Heart right ventricle (tissue), 16 donors: ENCODE data around the gene GTF2F2. TPM values are rescaled to one million over a fixed set of nuclear protein-coding genes. Genes with fewer than 3 reads are reported as not detected.
"Not testable (repeated sequence)": the region's sequence is repeated elsewhere in the genome, so short reads cannot be mapped to it uniquely, and the experiment has no call there.

Experiments used
- ATAC-seq, 8 donors: fragments of 200-7000 bp; cut with Tn5 transposase; one replicate each; pipeline ENCODE4 v1.9.1; 2020; ENCODE audit warnings: mild to moderate bottlenecking in 8 of 8, moderate library complexity in 8 of 8, moderate number of reproducible peaks in 1 of 8
- DNase-seq, 2 donors: peaks; one replicate each; pipeline ENCODE4 v3.0.0-alpha.2; 2020
- H3K27ac ChIP-seq, 10 donors: fragments of 200-600 bp; sonication (generic) in 2 of 10; one replicate each; pipeline versions ENCODE4 v1.5.0 to v1.8.0; 2020 to 2022; ENCODE audit warnings: mild to moderate bottlenecking in 3 of 10
- H3K27me3 ChIP-seq, 7 donors: fragments of 200-600 bp; one replicate each; pipeline ENCODE4 v1.8.0; 2021 to 2022; ENCODE audit warnings: mild to moderate bottlenecking in 2 of 7
- H3K36me3 ChIP-seq, 9 donors: fragments of 200-600 bp; sonication (generic) in 1 of 9; one replicate each; pipeline versions ENCODE4 v1.5.0 to v1.8.0; 2020 to 2022; ENCODE audit warnings: mild to moderate bottlenecking in 2 of 9
- H3K4me1 ChIP-seq, 9 donors: fragments of 200-600 bp; sonication (generic) in 1 of 9; one replicate each; pipeline versions ENCODE4 v1.5.0 to v1.8.0; 2020 to 2022; ENCODE audit warnings: mild to moderate bottlenecking in 4 of 9
- H3K4me3 ChIP-seq, 10 donors: fragments of 200-600 bp; sonication (generic) in 2 of 10; one replicate each; pipeline versions ENCODE4 v1.5.0 to v1.8.0; 2020 to 2022; ENCODE audit warnings: mild to moderate bottlenecking in 7 of 10, moderate library complexity in 2 of 10
- H3K9me3 ChIP-seq, 11 donors: fragments of 200-600 bp in 10 of 11; sonication (generic) in 2 of 11; one replicate each; pipeline versions ENCODE4 v1.5.0 to v1.8.0; 2013 to 2022; ENCODE audit warnings: mild to moderate bottlenecking in 2 of 11, control low read depth in 1 of 11, moderate library complexity in 1 of 11
- CTCF ChIP-seq, 9 donors: fragments of 200-600 bp; sonication (generic) in 2 of 9; IDR thresholded peaks; one replicate each; pipeline versions ENCODE4 v1.5.0 to v1.8.0; 2021 to 2022; ENCODE audit warnings: antibody characterized with exemption in 9 of 9, mild to moderate bottlenecking in 5 of 9, moderate library complexity in 1 of 9
- WGBS, 2 donors: extraction: QIAGEN DNeasy Blood & Tissue Kit; methylation state at CpG; one replicate each; pipeline ENCODE4 v1.1.7; 2013; ENCODE audit warnings: inconsistent platforms in 1 of 2; 5-methylcytosine and 5-hydroxymethylcytosine counted together
- intact Hi-C, 10 donors: fragments of 100-400 bp; cut with DNase I; formaldehyde crosslinking; loops; one replicate each; pipeline versions ENCODE4 v1.11.1 to v1.14.2; 2022
- polyA plus RNA-seq, 2 donors: library from polyadenylated mRNA; stranded (reverse); fragments of 200-250 nt; gene quantifications; one replicate each; pipeline ENCODE4 v1.2.3, GENCODE V29; 2013
- total RNA-seq, 10 donors: library from RNA; stranded (reverse); fragmentation: NEBNext Ultra II Directional in 3 of 10; extraction: Animal tissue kit (Norgen Biotek cat#: 25700) in 3 of 10; gene quantifications; one replicate each; pipeline versions ENCODE4 v1.2.1 to v1.2.4, GENCODE V29; 2021 to 2023
- donor health status: Arrhythmogenic right ventricular cardiomyopathy.
- donor health status: ischemic (EF 13 %, LVEDD 7.1; RV severe dilation, severe dysfunction).
- donor health status: healthy with polysubstance abuse.
- donor health status: DM: no; HTN: yes; CAD: no.
- donor health status: DM: no; HTN: no; CAD: no.
- donor health status: ischemic (EF 25% LVEDD 6.9; RV normal size, moderate dysfunction).
- donor health status: ischemic (EF 25% LVEDD 5.7; RV mildly dilated, moderate dysfunction).
- donor health status: healthy.
- donor health status: DM: yes; HTN: yes; CAD: no.
- donor health status: Ischemic cardiomyopathy.
- donor health status: ischemic (EF 35%, LVEDD 5.7; RV mildly dilated, moderate dysfunction).
- donor health status: nonischemic (EF 11% LVEDD 7.7; RV severe dilation, severe dysfunction).
- donor health status: DM: yes; HTN: yes; CAD: no.
- donor health status: PGD.
- donor health status: ischemic (EF 29% LVEDD 5.4; RV normal size, mild dysfunction).
- donor health status: nonischemic (EF 23%, LVEDD 6.1; RV moderate dilation, normal function).

Gene GTF2F2
- total and polyA plus RNA-seq, 12 donors, result 15.8 to 24.9 (median 21.5) TPM

- Histone ChIP-seq H3K4me1 (peaks cover 0 to 10% (median 0%) of the 10 kb centered on the region in 9 donors), H3K27ac (no peak overlapping the region), H3K9me3 (no peaks in the 10 kb centered on the region), H3K36me3 (peaks cover 0 to 19% (median 0%) of the 10 kb centered on the region in 9 donors), H3K4me3 (no peak overlapping the region), H3K27me3 (no peaks in the 10 kb centered on the region)
- no peak for TF ChIP-seq CTCF (IDR thresholded peaks at IDR 0.05)
- 88% methylated on average over 3 of the region's 3 CpGs for WGBS, 2 donors
- ATAC-seq (no peak), DNase-seq (no peak)
- intact Hi-C loops, result no loop called here
These were observed 60.0 kb downstream of the GTF2F2 start for GRCh38 chr13:45180303-45180702.

- Histone ChIP-seq H3K27ac (no peak overlapping the region), H3K4me3 (no peak overlapping the region), H3K36me3 (peaks cover 0 to 19% (median 0%) of the 10 kb centered on the region in 9 donors), H3K27me3 (no peaks in the 10 kb centered on the region), H3K4me1 (peaks cover 0 to 10% (median 0%) of the 10 kb centered on the region in 9 donors), H3K9me3 (no peaks in the 10 kb centered on the region)
- WGBS, 2 donors, result 97 to 98% methylated on average over 7 of the region's 7 CpGs
- no peak for TF ChIP-seq CTCF (IDR thresholded peaks at IDR 0.05)
- intact Hi-C loops, result no loop called here
- ATAC-seq (no peak), DNase-seq (no peak)
These were observed 60.6 kb downstream of the GTF2F2 start for GRCh38 chr13:45180713-45181601.

GRCh38 chr13:45184693-45185092, 64.4 kb downstream of the GTF2F2 start:
- no peak for TF ChIP-seq CTCF (IDR thresholded peaks at IDR 0.05)
- Histone ChIP-seq H3K4me3 (no peak overlapping the region), H3K27me3 (no peaks in the 10 kb centered on the region), H3K9me3 (no peaks in the 10 kb centered on the region), H3K36me3 (peaks cover 0 to 19% (median 0%) of the 10 kb centered on the region in 9 donors), H3K27ac (no peak overlapping the region), H3K4me1 (no peaks in the 10 kb centered on the region)
- intact Hi-C loops, result no loop called here
- 95 to 98% methylated on average over 5 of the region's 5 CpGs for WGBS, 2 donors
- DNase-seq, result no peak
- ATAC-seq, result no peak

- intact Hi-C loops, result no loop called here
- H3K9me3 ChIP-seq, result no peaks in the 10 kb centered on the region
- peaks cover 0 to 19% (median 0%) of the 10 kb centered on the region in 9 donors for H3K36me3 ChIP-seq
- ATAC-seq (no peak), DNase-seq (no peak)
- no peak for TF ChIP-seq CTCF (IDR thresholded peaks at IDR 0.05)
- WGBS, 2 donors, result 96 to 99% methylated on average over 2 of the region's 2 CpGs
- H3K4me3 ChIP-seq, result no peak overlapping the region
- no peaks in the 10 kb centered on the region for H3K27me3 ChIP-seq
- H3K4me1 ChIP-seq, result no peaks in the 10 kb centered on the region
- no peak overlapping the region for H3K27ac ChIP-seq
These were observed 65.0 kb downstream of the GTF2F2 start for GRCh38 chr13:45185286-45185685.

GRCh38 chr13:45189077-45189476, 68.8 kb downstream of the GTF2F2 start:
- H3K27ac ChIP-seq, ATAC-seq, DNase-seq, intact Hi-C loops, H3K36me3 ChIP-seq, H3K27me3 ChIP-seq, H3K9me3 ChIP-seq, H3K4me1 ChIP-seq, H3K4me3 ChIP-seq: not testable (repeated sequence)
- WGBS, 2 donors, result 98 to 100% methylated on average over 4 of the region's 4 CpGs

- ATAC-seq, DNase-seq, H3K36me3 ChIP-seq, H3K4me1 ChIP-seq, H3K27me3 ChIP-seq, intact Hi-C loops, H3K9me3 ChIP-seq, H3K27ac ChIP-seq, H3K4me3 ChIP-seq: not testable (repeated sequence)
These were observed 69.2 kb downstream of the GTF2F2 start for GRCh38 chr13:45189511-45189910.
